WTC11 (cell line): Measurements from ENCODE around the gene WNK3. TPM values are rescaled to one million over a fixed set of nuclear protein-coding genes. Genes with fewer than 3 reads are reported as not detected.

ENCODE experiments used
- ATAC-seq: fragments of 200-7000 bp; cut with Tn5 transposase; 2 replicates; pipeline ENCODE4 v1.10.0; 2021; ENCODE audit warnings: mild to moderate bottlenecking, moderate library complexity
- CTCF ChIA-PET: fragments of 300-600 bp; sonication (Branson Sonifier 250); formaldehyde crosslinking; loops from one replicate; lab custom pipeline; 2021; ENCODE audit warnings: antibody characterized with exemption; lab: Charles Lee
- POLR2A ChIA-PET: fragments of 350-600 bp; sonication (Branson Sonifier 250); formaldehyde crosslinking; loops from one replicate; lab custom pipeline; 2021; ENCODE audit warnings: antibody characterized with exemption; lab: Charles Lee
- DNase-seq: peaks from one replicate; pipeline ENCODE4 v3.0.0; 2021; ENCODE audit warnings: low spot score
- H3K27ac Mint-ChIP-seq: 2 replicates; pipeline ENCODE4 v1.8.0; 2021; ENCODE audit warnings: mixed read lengths
- H3K27me3 Mint-ChIP-seq: 2 replicates; pipeline ENCODE4 v1.8.0; 2021; ENCODE audit warnings: low read depth, mild to moderate bottlenecking, moderate library complexity, mixed read lengths
- H3K36me3 Mint-ChIP-seq: 2 replicates; pipeline ENCODE4 v1.8.0; 2021; ENCODE audit warnings: mixed read lengths
- H3K4me1 Mint-ChIP-seq: 2 replicates; pipeline ENCODE4 v1.8.0; 2022; ENCODE audit warnings: mixed read lengths
- H3K4me3 Mint-ChIP-seq: 2 replicates; pipeline ENCODE4 v1.8.0; 2021; ENCODE audit warnings: mild to moderate bottlenecking, moderate library complexity, mixed read lengths
- H3K9me3 Mint-ChIP-seq: 2 replicates; pipeline ENCODE4 v1.8.0; 2021; ENCODE audit warnings: mixed read lengths
- ARID4B ChIP-seq: sonication (generic); formaldehyde crosslinking; IDR thresholded peaks from 2 replicates; pipeline ENCODE4 v1.8.0; 2023; ENCODE audit warnings: missing genetic modification reagents, mild to moderate bottlenecking, borderline replicate concordance
- CBFB ChIP-seq: sonication (generic); formaldehyde crosslinking; IDR thresholded peaks from 2 replicates; pipeline ENCODE4 v1.8.1; 2022; ENCODE audit warnings: mild to moderate bottlenecking, low read depth, missing genetic modification reagents
- E2F1 ChIP-seq: sonication (generic); formaldehyde crosslinking; IDR thresholded peaks from 2 replicates; pipeline ENCODE4 v1.8.0; 2022; ENCODE audit warnings: mild to moderate bottlenecking, missing genetic modification reagents
- ERG ChIP-seq: fragments of 250-450 bp; sonication (Bioruptor Pico); IDR thresholded peaks from 2 replicates; pipeline ENCODE4 v1.8.0; 2021; ENCODE audit warnings: mild to moderate bottlenecking
- FOXK1 ChIP-seq: sonication (generic); formaldehyde crosslinking; IDR thresholded peaks from 2 replicates; pipeline ENCODE4 v1.8.0; 2022; ENCODE audit warnings: mild to moderate bottlenecking, moderate library complexity, missing genetic modification reagents
- FOXP1 ChIP-seq: sonication (generic); formaldehyde crosslinking; IDR thresholded peaks from 2 replicates; pipeline ENCODE4 v1.8.0; 2022; ENCODE audit warnings: missing genetic modification reagents, mild to moderate bottlenecking, moderate library complexity, borderline replicate concordance
- FOXP4 ChIP-seq: sonication (generic); formaldehyde crosslinking; IDR thresholded peaks from 2 replicates; pipeline ENCODE4 v1.8.0; 2022; ENCODE audit warnings: mild to moderate bottlenecking, missing genetic modification reagents
- GABPB1 ChIP-seq: sonication (generic); formaldehyde crosslinking; IDR thresholded peaks from 2 replicates; pipeline ENCODE4 v1.8.1; 2023; ENCODE audit warnings: mild to moderate bottlenecking, missing genetic modification reagents
- IRF1 ChIP-seq: sonication (generic); formaldehyde crosslinking; IDR thresholded peaks from 2 replicates; pipeline ENCODE4 v1.8.0; 2023; ENCODE audit warnings: missing genetic modification reagents
- MAX ChIP-seq: sonication (generic); formaldehyde crosslinking; IDR thresholded peaks from 2 replicates; pipeline ENCODE4 v1.8.0; 2022; ENCODE audit warnings: mild to moderate bottlenecking, missing genetic modification reagents
- MYBL2 ChIP-seq: sonication (generic); formaldehyde crosslinking; IDR thresholded peaks from 2 replicates; pipeline ENCODE4 v1.8.1; 2023; ENCODE audit warnings: mild to moderate bottlenecking, moderate library complexity, missing genetic modification reagents
- NR2C2 ChIP-seq: sonication (generic); formaldehyde crosslinking; IDR thresholded peaks from 2 replicates; pipeline ENCODE4 v1.8.0; 2022; ENCODE audit warnings: mild to moderate bottlenecking, missing genetic modification reagents
- RELA ChIP-seq: sonication (generic); formaldehyde crosslinking; IDR thresholded peaks from 2 replicates; pipeline ENCODE4 v1.8.1; 2022; ENCODE audit warnings: missing genetic modification reagents, mild to moderate bottlenecking, borderline replicate concordance
- SMAD3 ChIP-seq: sonication (generic); formaldehyde crosslinking; IDR thresholded peaks from 2 replicates; pipeline ENCODE4 v1.8.0; 2022; ENCODE audit warnings: missing genetic modification reagents, mild to moderate bottlenecking, borderline replicate concordance
- TEAD1 ChIP-seq: sonication (generic); formaldehyde crosslinking; IDR thresholded peaks from 2 replicates; pipeline ENCODE4 v1.8.0; 2022; ENCODE audit warnings: mild to moderate bottlenecking, missing genetic modification reagents
- USF1 ChIP-seq: sonication (generic); formaldehyde crosslinking; IDR thresholded peaks from 2 replicates; pipeline ENCODE4 v1.8.0; 2022; ENCODE audit warnings: mild to moderate bottlenecking, missing genetic modification reagents
- USF2 ChIP-seq: sonication (generic); formaldehyde crosslinking; IDR thresholded peaks from 2 replicates; pipeline ENCODE4 v1.8.1; 2023; ENCODE audit warnings: mild to moderate bottlenecking, missing genetic modification reagents, moderate library complexity
- ZMAT4 ChIP-seq: fragments of 250-450 bp; sonication (Bioruptor Pico); IDR thresholded peaks from 2 replicates; pipeline ENCODE4 v1.9.0; 2021; ENCODE audit warnings: mild to moderate bottlenecking
- ZNF423 ChIP-seq: fragments of 250-450 bp; sonication (Bioruptor Pico); IDR thresholded peaks from 2 replicates; pipeline ENCODE4 v2.1.2; 2022; ENCODE audit warnings: mild to moderate bottlenecking, moderate library complexity
- ZSCAN18 ChIP-seq: fragments of 250-450 bp; sonication (Bioruptor Pico); IDR thresholded peaks from 2 replicates; pipeline ENCODE4 v2.1.2; 2022; ENCODE audit warnings: mild to moderate bottlenecking, moderate library complexity
- total RNA-seq: library from RNA; stranded (reverse); gene quantifications from 3 replicates; pipeline ENCODE4 v1.2.3, GENCODE V29; 2021

The WNK3 gene
- total RNA-seq, 1 experiment from 2014 or later, result 27.5 TPM

- CTCF ChIA-PET, result no interaction called here
- H3K27ac Mint-ChIP-seq, result peak overlapping the region; percentile 100
- POLR2A ChIA-PET, result no interaction called here
- H3K27me3 Mint-ChIP-seq, result no peaks in the 10 kb centered on the region; the same call in 1 of the 2 replicates
- no peaks in the 10 kb centered on the region for H3K36me3 Mint-ChIP-seq
- TF ChIP-seq NR2C2 (CRISPR knock-in tag), result no peak
- TF ChIP-seq IRF1 (CRISPR knock-in tag), result no peak
- no peak for TF ChIP-seq RELA (CRISPR knock-in tag)
- TF ChIP-seq FOXP4 (CRISPR knock-in tag), result peak; percentile 66; the same call in 1 of the 2 replicates
- TF ChIP-seq MYBL2 (CRISPR knock-in tag), result no peak
- TF ChIP-seq ARID4B (CRISPR knock-in tag), result peak; percentile 66; the same call in 1 of the 2 replicates
- TF ChIP-seq SMAD3 (CRISPR knock-in tag), result peak; percentile 79; the same call in 1 of the 2 replicates
- peak; percentile 89 for TF ChIP-seq USF2 (CRISPR knock-in tag)
- no peak for TF ChIP-seq ZNF423 (CRISPR knock-in tag)
- peak; percentile 18; the same call in 1 of the 2 replicates for TF ChIP-seq CBFB (CRISPR knock-in tag)
- TF ChIP-seq E2F1 (CRISPR knock-in tag), result no peak
- TF ChIP-seq TEAD1 (CRISPR knock-in tag), result peak; percentile 58; the same call in 1 of the 2 replicates
- TF ChIP-seq ZSCAN18, result no peak
- no peak for TF ChIP-seq ZMAT4
- TF ChIP-seq FOXK1 (CRISPR knock-in tag), result peak; percentile 26; the same call in 1 of the 2 replicates
- peak; percentile 92 for TF ChIP-seq USF1 (CRISPR knock-in tag)
- peak; percentile 99 for TF ChIP-seq MAX (CRISPR knock-in tag)
- no peak for TF ChIP-seq GABPB1
- 0 out of 2 replicates have a peak, but pooled peaks have one; percentile 34 for TF ChIP-seq FOXP1 (CRISPR knock-in tag)
- TF ChIP-seq ERG (CRISPR knock-in tag), result no peak
- no peaks in the 10 kb centered on the region for H3K9me3 Mint-ChIP-seq
- peak overlapping the region; percentile 94 for H3K4me3 Mint-ChIP-seq
- peaks cover 35% of the 10 kb centered on the region for H3K4me1 Mint-ChIP-seq
- DNase-seq, result peak; percentile 83
- ATAC-seq, result peak; percentile 72
Observed at GRCh38 chrX:54358424-54359211, 772 bp upstream of the WNK3 start.
